Sigmoid colon (tissue), 7 donors: Measurements from ENCODE around the gene CNDP1. TPM values are rescaled to one million over a fixed set of nuclear protein-coding genes. Genes with fewer than 3 reads are reported as not detected.

Source experiments
- DNase-seq: peaks from one replicate; pipeline ENCODE4 v3.0.0-alpha.2; 2019
- H3K27ac ChIP-seq, 4 donors: fragments of 200-600 bp; sonication (generic); one replicate each; pipeline ENCODE4 v1.5.1; 2016 to 2019; ENCODE audit warnings: mild to moderate bottlenecking in 1 of 4
- H3K27me3 ChIP-seq, 3 donors: fragments of 200-600 bp; sonication (generic); one replicate each; pipeline ENCODE4 v1.5.1; 2019; ENCODE audit warnings: mild to moderate bottlenecking in 1 of 3
- H3K36me3 ChIP-seq, 4 donors: fragments of 200-600 bp; sonication (generic); one replicate each; pipeline ENCODE4 v1.5.1; 2016 to 2019
- H3K4me1 ChIP-seq, 4 donors: fragments of 200-600 bp; sonication (generic); one replicate each; pipeline ENCODE4 v1.5.1; 2017 to 2019
- H3K4me3 ChIP-seq, 4 donors: fragments of 200-600 bp; sonication (generic); one replicate each; pipeline ENCODE4 v1.5.1; 2017 to 2019; ENCODE audit warnings: mild to moderate bottlenecking in 2 of 4, moderate library complexity in 1 of 4
- H3K9me3 ChIP-seq, 4 donors: fragments of 200-600 bp in 3 of 4; sonication (generic) in 3 of 4; one replicate each; pipeline versions ENCODE4 v1.5.1 to v1.6.1; 2013 to 2019
- CTCF ChIP-seq, 4 experiments: fragments of 450-650 bp in 3 of 4; fragments of 200-600 bp in 1 of 4; IDR thresholded peaks; one replicate each; pipeline ENCODE4 v1.5.1; 2016 to 2019; ENCODE audit warnings: antibody characterized with exemption in 4 of 4, mild to moderate bottlenecking in 3 of 4, moderate library complexity in 2 of 4
- EP300 ChIP-seq, 4 donors: sonication (generic); formaldehyde crosslinking; IDR thresholded peaks; one replicate each; pipeline ENCODE4 v1.6.1; 2017; ENCODE audit warnings: antibody characterized with exemption in 4 of 4
- POLR2A ChIP-seq, 2 donors: fragments of 450-650 bp; IDR thresholded peaks; one replicate each; pipeline ENCODE4 v1.6.1; 2016; ENCODE audit warnings: antibody characterized with exemption in 2 of 2, mild to moderate bottlenecking in 2 of 2, moderate library complexity in 2 of 2
- POLR2AphosphoS5 ChIP-seq, 4 donors: sonication (generic); formaldehyde crosslinking; IDR thresholded peaks; one replicate each; pipeline ENCODE4 v1.6.1; 2017; ENCODE audit warnings: antibody characterized with exemption in 4 of 4
- WGBS, 2 donors: extraction: QIAGEN DNeasy Blood & Tissue Kit; methylation state at CpG; one replicate each; pipeline ENCODE4 v1.1.7; 2013; 5-methylcytosine and 5-hydroxymethylcytosine counted together
- intact Hi-C: fragments of 100-400 bp; cut with DNase I; formaldehyde crosslinking; loops from one replicate; pipeline ENCODE4 v1.15.1; 2023
- polyA plus RNA-seq, 3 donors: library from polyadenylated mRNA; stranded (reverse); fragments of 200-250 nt; gene quantifications; one replicate each; pipeline ENCODE4 v1.2.3, GENCODE V29; 2013
- total RNA-seq, 4 donors: library from RNA; depleted of rRNA; stranded (reverse); fragments of >200 nt; gene quantifications; one replicate each; pipeline ENCODE4 v1.1.0, GENCODE V29; 2016
- donor health status: healthy with polysubstance abuse.
- donor health status: Bipolar disorder and iron deficiency.
- donor health status: healthy.

The CNDP1 gene
- total and polyA plus RNA-seq, 7 donors = 0.10 to 0.60 TPM; not detected in 5

GRCh38 chr18:74633652-74634352 is 99.5 kb downstream of the CNDP1 start:
- intact Hi-C loops = no loop called here
- TF ChIP-seq CTCF (IDR thresholded peaks at IDR 0.05) = no peak
- no peaks in the 10 kb centered on the region for H3K9me3 ChIP-seq
- H3K4me3 ChIP-seq = no peak overlapping the region
- H3K27me3 ChIP-seq = no peaks in the 10 kb centered on the region
- peaks cover 0 to 40% (median 5%) of the 10 kb centered on the region in 4 donors for H3K36me3 ChIP-seq
- H3K27ac ChIP-seq = no peak overlapping the region
- H3K4me1 ChIP-seq = no peaks in the 10 kb centered on the region
- WGBS, 2 donors = 95 to 96% methylated on average over 13 of the region's 13 CpGs
- no peak for DNase-seq

DNA sequence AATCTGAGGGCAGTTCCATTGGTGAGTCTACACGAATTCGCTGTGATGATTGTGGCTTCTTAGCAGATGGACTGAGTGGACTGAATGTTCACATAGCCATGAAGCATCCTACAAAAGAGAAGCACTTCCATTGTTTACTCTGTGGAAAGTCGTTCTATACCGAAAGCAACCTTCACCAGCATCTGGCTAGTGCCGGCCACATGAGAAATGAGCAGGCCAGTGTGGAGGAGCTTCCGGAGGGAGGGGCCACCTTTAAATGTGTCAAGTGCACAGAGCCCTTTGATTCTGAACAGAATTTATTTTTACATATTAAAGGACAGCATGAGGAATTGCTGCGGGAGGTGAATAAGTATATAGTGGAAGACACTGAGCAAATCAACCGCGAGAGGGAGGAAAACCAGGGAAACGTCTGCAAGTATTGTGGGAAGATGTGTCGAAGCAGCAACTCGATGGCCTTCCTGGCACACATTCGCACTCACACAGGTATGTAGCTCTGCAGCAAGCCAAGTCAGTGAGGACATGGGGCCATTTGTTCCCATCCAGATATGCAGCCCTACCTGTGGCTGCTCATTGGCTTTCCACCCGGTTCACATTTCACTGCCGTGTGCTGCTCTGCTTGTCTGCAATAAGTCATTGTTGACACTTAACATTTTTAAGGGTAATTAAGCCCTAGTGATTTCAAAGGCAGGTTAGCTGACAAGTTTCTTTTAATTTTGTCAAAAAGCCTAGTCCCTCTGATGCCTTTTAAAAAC is 101.1 kb downstream of the CNDP1 start:
- Histone ChIP-seq H3K9me3 (no peaks in the 10 kb centered on the region), H3K36me3 (peaks cover 0 to 40% (median 5%) of the 10 kb centered on the region in 4 donors), H3K27ac (peak overlapping the region in 1 of 4 donors; percentile 15), H3K27me3 (no peaks in the 10 kb centered on the region), H3K4me3 (peak overlapping the region in 1 of 4 donors; percentile 7), H3K4me1 (no peaks in the 10 kb centered on the region)
- no peak for TF ChIP-seq POLR2A (IDR thresholded peaks at IDR 0.05)
- no peak for TF ChIP-seq EP300 (IDR thresholded peaks at IDR 0.05)
- no peak for TF ChIP-seq CTCF (IDR thresholded peaks at IDR 0.05)
- no peak for TF ChIP-seq POLR2AphosphoS5 (IDR thresholded peaks at IDR 0.05)
- no peak for DNase-seq
- 89 to 91% methylated on average over 15 of the region's 15 CpGs for WGBS, 2 donors
- intact Hi-C loops = no loop called here

Other genes with a start within 250 kb of the CNDP1 start
- gene CYB5A, start 242.5 kb upstream of the CNDP1 start, total RNA-seq = 100 to 1,000 TPM; 137 to 533 (median 241) TPM
- gene CYB5A, start 242.5 kb upstream of the CNDP1 start, polyA plus RNA-seq = 100 to 1,000 TPM; 141 to 213 (median 163) TPM
- not detected for gene C18orf63, start 218.7 kb upstream of the CNDP1 start, total RNA-seq
- not detected for gene C18orf63, start 218.7 kb upstream of the CNDP1 start, polyA plus RNA-seq
- 1 to 10 TPM in 2 of 4 donors, under 1 TPM in 1, not detected in 1; 0.82 to 1.1 (median 1.1) TPM for gene DIPK1C, start 77.2 kb upstream of the CNDP1 start, total RNA-seq
- gene DIPK1C, start 77.2 kb upstream of the CNDP1 start, polyA plus RNA-seq = under 1 TPM in 1 of 3 donors, not detected in 2; 0.48 TPM
- gene CNDP2, start 38.1 kb upstream of the CNDP1 start, total RNA-seq = 10 to 100 TPM; 29.3 to 53.5 (median 46.4) TPM
- 100 to 1,000 TPM; 114 to 179 (median 132) TPM for gene CNDP2, start 38.1 kb upstream of the CNDP1 start, polyA plus RNA-seq
- gene ZNF407, start 63.4 kb downstream of the CNDP1 start, total RNA-seq = 10 to 100 TPM; 16.3 to 19.8 (median 18.1) TPM
- gene ZNF407, start 63.4 kb downstream of the CNDP1 start, polyA plus RNA-seq = 1 to 10 TPM; 1.4 to 5.4 (median 1.8) TPM